Measurements from ENCODE around the gene LSS. TPM values are rescaled to one million over a fixed set of nuclear protein-coding genes. Genes with fewer than 3 reads are reported as not detected.

LSS gene
- total and polyA plus RNA-seq, 2 experiments from 2014 or later, result 55.0 to 237 TPM

DNA sequence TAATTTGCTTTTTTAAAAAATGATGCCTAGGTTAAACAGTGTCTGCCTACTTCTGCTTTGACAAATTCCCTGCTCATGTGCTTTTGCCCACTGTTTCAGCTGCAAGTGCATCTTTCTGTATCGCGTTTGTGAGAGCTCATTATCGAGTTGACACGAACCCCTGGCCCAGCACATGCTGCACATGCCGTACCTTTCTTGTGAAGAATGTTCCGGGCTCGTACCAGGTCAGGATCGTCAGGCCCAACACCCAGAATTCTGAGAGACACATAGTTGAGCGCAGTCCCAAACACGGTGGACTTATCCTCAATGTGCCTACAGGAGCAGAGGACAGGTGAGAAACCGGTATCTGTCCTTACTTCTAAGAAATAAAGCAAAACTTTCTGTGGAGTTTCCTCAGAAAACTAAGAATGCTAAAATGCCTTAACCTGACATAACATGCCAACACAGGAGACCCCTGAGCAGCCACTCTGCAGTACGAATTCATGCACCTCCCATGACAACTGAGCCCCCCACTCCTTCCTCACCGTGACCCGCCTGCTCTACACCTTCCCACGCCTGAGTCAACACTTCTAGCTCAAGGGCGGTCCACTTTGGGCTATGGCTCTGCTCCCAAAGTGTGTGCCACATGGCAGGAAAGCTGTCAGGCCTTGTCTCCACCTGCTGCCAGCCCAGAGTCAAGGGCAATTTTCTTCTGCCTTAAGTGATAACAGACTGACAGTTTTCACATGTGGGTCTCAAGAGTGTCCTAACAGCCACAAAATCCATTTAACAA, 6.7 kb downstream of the LSS start:
- Histone ChIP-seq H3K4me3 (no peak overlapping the region), H3K79me2 (replicated peaks; ENCODE audit: insufficient read depth) (peaks cover 92% of the 10 kb centered on the region), H3K4me2 (no peak overlapping the region), H3K36me3 (ENCODE audit: insufficient read depth) (peaks cover 10% of the 10 kb centered on the region), H3K9me2 (ENCODE audit: insufficient read depth) (no peaks in the 10 kb centered on the region), H3K4me1 (ENCODE audit: insufficient read depth) (peaks cover 6% of the 10 kb centered on the region), H3F3A (replicated peaks; ENCODE audit: low read depth) (0 out of 2 replicates have a peak, but pooled peaks cover 5% of the 10 kb centered on the region), H4K20me1 (replicated peaks; ENCODE audit: insufficient read depth) (peaks cover 40% of the 10 kb centered on the region), H3K27ac (ENCODE audit: low read depth) (no peak overlapping the region), H3K27me3 (ENCODE audit: insufficient read depth) (no peaks in the 10 kb centered on the region), H2AFZ (no peak overlapping the region)
- Mint-ChIP-seq H3K36me3 (ENCODE audit: low read depth) (peaks cover 42% of the 10 kb centered on the region), H3K27ac (no peak overlapping the region), H3K27me3 (ENCODE audit: insufficient read depth, low read depth, poor library complexity) (peaks cover 6% of the 10 kb centered on the region), H3K4me1 (peaks cover 8% of the 10 kb centered on the region), H3K4me3 (no peak overlapping the region), H3K9me3 (peaks cover 12% of the 10 kb centered on the region)
- ATAC-seq (no peak), DNase-seq (ENCODE audit: low spot score) (no peak)
- TF ChIP-seq ZNF331 (CRISPR knock-in tag; IDR thresholded peaks at IDR 0.05; ENCODE audit: low read depth) (no peak), NANOG (IDR thresholded peaks at IDR 0.05; ENCODE audit: borderline replicate concordance) (no peak), EZH2 (IDR thresholded peaks at IDR 0.05; ENCODE audit: low read depth, unreplicated experiment) (no peak)
- TF ChIP-seq, protein P1, sequence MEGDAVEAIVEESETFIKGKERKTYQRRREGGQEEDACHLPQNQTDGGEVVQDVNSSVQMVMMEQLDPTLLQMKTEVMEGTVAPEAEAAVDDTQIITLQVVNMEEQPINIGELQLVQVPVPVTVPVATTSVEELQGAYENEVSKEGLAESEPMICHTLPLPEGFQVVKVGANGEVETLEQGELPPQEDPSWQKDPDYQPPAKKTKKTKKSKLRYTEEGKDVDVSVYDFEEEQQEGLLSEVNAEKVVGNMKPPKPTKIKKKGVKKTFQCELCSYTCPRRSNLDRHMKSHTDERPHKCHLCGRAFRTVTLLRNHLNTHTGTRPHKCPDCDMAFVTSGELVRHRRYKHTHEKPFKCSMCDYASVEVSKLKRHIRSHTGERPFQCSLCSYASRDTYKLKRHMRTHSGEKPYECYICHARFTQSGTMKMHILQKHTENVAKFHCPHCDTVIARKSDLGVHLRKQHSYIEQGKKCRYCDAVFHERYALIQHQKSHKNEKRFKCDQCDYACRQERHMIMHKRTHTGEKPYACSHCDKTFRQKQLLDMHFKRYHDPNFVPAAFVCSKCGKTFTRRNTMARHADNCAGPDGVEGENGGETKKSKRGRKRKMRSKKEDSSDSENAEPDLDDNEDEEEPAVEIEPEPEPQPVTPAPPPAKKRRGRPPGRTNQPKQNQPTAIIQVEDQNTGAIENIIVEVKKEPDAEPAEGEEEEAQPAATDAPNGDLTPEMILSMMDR (conservative IDR thresholded peaks at IDR 0.05; ENCODE audit: low read depth in 2 of 2), result no peak
- TF ChIP-seq, protein P2, sequence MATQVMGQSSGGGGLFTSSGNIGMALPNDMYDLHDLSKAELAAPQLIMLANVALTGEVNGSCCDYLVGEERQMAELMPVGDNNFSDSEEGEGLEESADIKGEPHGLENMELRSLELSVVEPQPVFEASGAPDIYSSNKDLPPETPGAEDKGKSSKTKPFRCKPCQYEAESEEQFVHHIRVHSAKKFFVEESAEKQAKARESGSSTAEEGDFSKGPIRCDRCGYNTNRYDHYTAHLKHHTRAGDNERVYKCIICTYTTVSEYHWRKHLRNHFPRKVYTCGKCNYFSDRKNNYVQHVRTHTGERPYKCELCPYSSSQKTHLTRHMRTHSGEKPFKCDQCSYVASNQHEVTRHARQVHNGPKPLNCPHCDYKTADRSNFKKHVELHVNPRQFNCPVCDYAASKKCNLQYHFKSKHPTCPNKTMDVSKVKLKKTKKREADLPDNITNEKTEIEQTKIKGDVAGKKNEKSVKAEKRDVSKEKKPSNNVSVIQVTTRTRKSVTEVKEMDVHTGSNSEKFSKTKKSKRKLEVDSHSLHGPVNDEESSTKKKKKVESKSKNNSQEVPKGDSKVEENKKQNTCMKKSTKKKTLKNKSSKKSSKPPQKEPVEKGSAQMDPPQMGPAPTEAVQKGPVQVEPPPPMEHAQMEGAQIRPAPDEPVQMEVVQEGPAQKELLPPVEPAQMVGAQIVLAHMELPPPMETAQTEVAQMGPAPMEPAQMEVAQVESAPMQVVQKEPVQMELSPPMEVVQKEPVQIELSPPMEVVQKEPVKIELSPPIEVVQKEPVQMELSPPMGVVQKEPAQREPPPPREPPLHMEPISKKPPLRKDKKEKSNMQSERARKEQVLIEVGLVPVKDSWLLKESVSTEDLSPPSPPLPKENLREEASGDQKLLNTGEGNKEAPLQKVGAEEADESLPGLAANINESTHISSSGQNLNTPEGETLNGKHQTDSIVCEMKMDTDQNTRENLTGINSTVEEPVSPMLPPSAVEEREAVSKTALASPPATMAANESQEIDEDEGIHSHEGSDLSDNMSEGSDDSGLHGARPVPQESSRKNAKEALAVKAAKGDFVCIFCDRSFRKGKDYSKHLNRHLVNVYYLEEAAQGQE (IDR thresholded peaks at IDR 0.05; ENCODE audit: unreplicated experiment), result no peak

DNA sequence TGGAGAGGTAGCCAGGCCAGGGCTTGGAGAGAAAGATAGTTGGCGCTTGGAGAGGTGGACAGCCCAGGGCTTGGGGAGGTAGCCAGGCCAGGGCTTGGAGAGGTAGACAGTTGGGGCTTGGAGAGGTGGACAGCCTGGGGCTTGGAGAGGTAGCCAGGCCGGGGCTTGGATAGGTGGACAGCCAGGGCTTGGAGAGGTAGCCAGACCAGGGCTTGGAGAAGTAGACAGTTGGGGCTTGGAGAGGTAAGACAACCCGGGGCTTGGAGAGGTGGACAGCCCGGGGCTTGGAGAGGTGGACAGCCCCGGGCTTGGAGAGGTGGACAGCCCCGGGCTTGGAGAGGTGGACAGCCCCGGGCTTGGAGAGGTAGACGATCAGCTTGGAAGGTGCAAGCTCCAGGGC, 7.7 kb downstream of the LSS start:
- Mint-ChIP-seq H3K27ac (no peak overlapping the region), H3K36me3 (ENCODE audit: low read depth) (peaks cover 32% of the 10 kb centered on the region), H3K4me1 (peaks cover 5% of the 10 kb centered on the region; the same call in 1 of the 3 replicates)
- TF ChIP-seq EZH2 (IDR thresholded peaks at IDR 0.05; ENCODE audit: low read depth, unreplicated experiment) (no peak), NANOG (IDR thresholded peaks at IDR 0.05; ENCODE audit: borderline replicate concordance) (no peak)
- TF ChIP-seq, protein P3, sequence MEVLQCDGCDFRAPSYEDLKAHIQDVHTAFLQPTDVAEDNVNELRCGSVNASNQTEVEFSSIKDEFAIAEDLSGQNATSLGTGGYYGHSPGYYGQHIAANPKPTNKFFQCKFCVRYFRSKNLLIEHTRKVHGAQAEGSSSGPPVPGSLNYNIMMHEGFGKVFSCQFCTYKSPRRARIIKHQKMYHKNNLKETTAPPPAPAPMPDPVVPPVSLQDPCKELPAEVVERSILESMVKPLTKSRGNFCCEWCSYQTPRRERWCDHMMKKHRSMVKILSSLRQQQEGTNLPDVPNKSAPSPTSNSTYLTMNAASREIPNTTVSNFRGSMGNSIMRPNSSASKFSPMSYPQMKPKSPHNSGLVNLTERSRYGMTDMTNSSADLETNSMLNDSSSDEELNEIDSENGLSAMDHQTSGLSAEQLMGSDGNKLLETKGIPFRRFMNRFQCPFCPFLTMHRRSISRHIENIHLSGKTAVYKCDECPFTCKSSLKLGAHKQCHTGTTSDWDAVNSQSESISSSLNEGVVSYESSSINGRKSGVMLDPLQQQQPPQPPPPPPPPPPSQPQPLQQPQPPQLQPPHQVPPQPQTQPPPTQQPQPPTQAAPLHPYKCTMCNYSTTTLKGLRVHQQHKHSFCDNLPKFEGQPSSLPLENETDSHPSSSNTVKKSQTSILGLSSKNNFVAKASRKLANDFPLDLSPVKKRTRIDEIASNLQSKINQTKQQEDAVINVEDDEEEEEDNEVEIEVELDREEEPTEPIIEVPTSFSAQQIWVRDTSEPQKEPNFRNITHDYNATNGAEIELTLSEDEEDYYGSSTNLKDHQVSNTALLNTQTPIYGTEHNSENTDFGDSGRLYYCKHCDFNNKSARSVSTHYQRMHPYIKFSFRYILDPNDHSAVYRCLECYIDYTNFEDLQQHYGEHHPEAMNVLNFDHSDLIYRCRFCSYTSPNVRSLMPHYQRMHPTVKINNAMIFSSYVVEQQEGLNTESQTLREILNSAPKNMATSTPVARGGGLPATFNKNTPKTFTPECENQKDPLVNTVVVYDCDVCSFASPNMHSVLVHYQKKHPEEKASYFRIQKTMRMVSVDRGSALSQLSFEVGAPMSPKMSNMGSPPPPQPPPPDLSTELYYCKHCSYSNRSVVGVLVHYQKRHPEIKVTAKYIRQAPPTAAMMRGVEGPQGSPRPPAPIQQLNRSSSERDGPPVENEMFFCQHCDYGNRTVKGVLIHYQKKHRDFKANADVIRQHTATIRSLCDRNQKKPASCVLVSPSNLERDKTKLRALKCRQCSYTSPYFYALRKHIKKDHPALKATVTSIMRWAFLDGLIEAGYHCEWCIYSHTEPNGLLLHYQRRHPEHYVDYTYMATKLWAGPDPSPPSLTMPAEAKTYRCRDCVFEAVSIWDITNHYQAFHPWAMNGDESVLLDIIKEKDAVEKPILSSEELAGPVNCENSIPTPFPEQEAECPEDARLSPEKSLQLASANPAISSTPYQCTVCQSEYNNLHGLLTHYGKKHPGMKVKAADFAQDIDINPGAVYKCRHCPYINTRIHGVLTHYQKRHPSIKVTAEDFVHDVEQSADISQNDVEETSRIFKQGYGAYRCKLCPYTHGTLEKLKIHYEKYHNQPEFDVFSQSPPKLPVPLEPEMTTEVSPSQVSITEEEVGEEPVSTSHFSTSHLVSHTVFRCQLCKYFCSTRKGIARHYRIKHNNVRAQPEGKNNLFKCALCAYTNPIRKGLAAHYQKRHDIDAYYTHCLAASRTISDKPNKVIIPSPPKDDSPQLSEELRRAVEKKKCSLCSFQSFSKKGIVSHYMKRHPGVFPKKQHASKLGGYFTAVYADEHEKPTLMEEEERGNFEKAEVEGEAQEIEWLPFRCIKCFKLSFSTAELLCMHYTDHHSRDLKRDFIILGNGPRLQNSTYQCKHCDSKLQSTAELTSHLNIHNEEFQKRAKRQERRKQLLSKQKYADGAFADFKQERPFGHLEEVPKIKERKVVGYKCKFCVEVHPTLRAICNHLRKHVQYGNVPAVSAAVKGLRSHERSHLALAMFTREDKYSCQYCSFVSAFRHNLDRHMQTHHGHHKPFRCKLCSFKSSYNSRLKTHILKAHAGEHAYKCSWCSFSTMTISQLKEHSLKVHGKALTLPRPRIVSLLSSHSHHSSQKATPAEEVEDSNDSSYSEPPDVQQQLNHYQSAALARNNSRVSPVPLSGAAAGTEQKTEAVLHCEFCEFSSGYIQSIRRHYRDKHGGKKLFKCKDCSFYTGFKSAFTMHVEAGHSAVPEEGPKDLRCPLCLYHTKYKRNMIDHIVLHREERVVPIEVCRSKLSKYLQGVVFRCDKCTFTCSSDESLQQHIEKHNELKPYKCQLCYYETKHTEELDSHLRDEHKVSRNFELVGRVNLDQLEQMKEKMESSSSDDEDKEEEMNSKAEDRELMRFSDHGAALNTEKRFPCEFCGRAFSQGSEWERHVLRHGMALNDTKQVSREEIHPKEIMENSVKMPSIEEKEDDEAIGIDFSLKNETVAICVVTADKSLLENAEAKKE (CRISPR knock-in tag; IDR thresholded peaks at IDR 0.05), result no peak

More for the DNA sequence above, 7.7 kb downstream of the LSS start:
- no peaks in the 10 kb centered on the region for H3K27me3 ChIP-seq (ENCODE audit: insufficient read depth)
- H3K79me2 ChIP-seq (replicated peaks; ENCODE audit: insufficient read depth), result peaks cover 86% of the 10 kb centered on the region
- 0 out of 2 replicates have a peak, but pooled peaks cover 5% of the 10 kb centered on the region for H3F3A ChIP-seq (replicated peaks; ENCODE audit: low read depth)
- DNase-seq (ENCODE audit: low spot score) (no peak), ATAC-seq (no peak)
- Mint-ChIP-seq H3K9me3 (peaks cover 7% of the 10 kb centered on the region), H3K27me3 (ENCODE audit: insufficient read depth, low read depth, poor library complexity) (peaks cover 6% of the 10 kb centered on the region), H3K4me3 (no peak overlapping the region)
- no peaks in the 10 kb centered on the region for H3K9me2 ChIP-seq (ENCODE audit: insufficient read depth)
- H3K4me3 ChIP-seq, result no peak overlapping the region
- H3K36me3 ChIP-seq (ENCODE audit: insufficient read depth), result peaks cover 14% of the 10 kb centered on the region; the same call in 1 of the 2 replicates
- no peak overlapping the region for H2AFZ ChIP-seq
- H3K4me2 ChIP-seq, result no peak overlapping the region
- H3K27ac ChIP-seq (ENCODE audit: low read depth), result no peak overlapping the region
- peaks cover 30% of the 10 kb centered on the region for H4K20me1 ChIP-seq (replicated peaks; ENCODE audit: insufficient read depth)
- no peaks in the 10 kb centered on the region for H3K4me1 ChIP-seq (ENCODE audit: insufficient read depth)
